Loucy (cell line): ENCODE results near the gene CPED1.

Experiments
- H2AFZ ChIP-seq: fragments of 200-600 bp; sonication (generic); 2 replicates; pipeline ENCODE4 v1.6.0; 2016; ENCODE audit warnings: antibody characterized with exemption, mild to moderate bottlenecking, low read length, moderate library complexity
- H3F3A ChIP-seq: fragments of 200-600 bp; 2 replicates; pipeline ENCODE4 v1.6.0; 2016; ENCODE audit warnings: antibody characterized with exemption, low read depth, mild to moderate bottlenecking
- H3K27me3 ChIP-seq: fragments of 200-600 bp; sonication (generic); 2 replicates; pipeline ENCODE4 v1.6.1; 2014; ENCODE audit warnings: low read length, mild to moderate bottlenecking; ENCODE audit not compliant: insufficient read depth, poor library complexity, severe bottlenecking
- H3K36me3 ChIP-seq: fragments of 200-600 bp; sonication (generic); 2 replicates; pipeline ENCODE4 v1.6.1; 2016; ENCODE audit warnings: low read length; ENCODE audit not compliant: insufficient read depth
- H3K4me1 ChIP-seq: fragments of 200-600 bp; sonication (generic); 2 replicates; pipeline ENCODE4 v1.5.1; 2014; ENCODE audit warnings: low read length, mild to moderate bottlenecking; ENCODE audit not compliant: insufficient read depth, poor library complexity, severe bottlenecking
- H3K4me2 ChIP-seq: fragments of 200-600 bp; sonication (generic); 2 replicates; pipeline ENCODE4 v1.6.0; 2014; ENCODE audit warnings: antibody characterized with exemption, low read length, low read depth, mild to moderate bottlenecking; ENCODE audit not compliant: poor library complexity, severe bottlenecking
- H3K4me3 ChIP-seq: fragments of 200-600 bp; sonication (generic); 2 replicates; pipeline ENCODE4 v1.5.1; 2014; ENCODE audit warnings: low read length, mild to moderate bottlenecking, mixed read lengths; ENCODE audit not compliant: poor library complexity, severe bottlenecking
- H3K79me2 ChIP-seq: fragments of 200-600 bp; sonication (generic); 2 replicates; pipeline ENCODE4 v1.6.1; 2014; ENCODE audit warnings: low read length; ENCODE audit not compliant: insufficient read depth
- H3K9ac ChIP-seq: fragments of 200-600 bp; sonication (generic); 2 replicates; pipeline ENCODE4 v1.6.0; 2014; ENCODE audit warnings: mild to moderate bottlenecking, low read depth, low read length, moderate library complexity; ENCODE audit not compliant: poor library complexity, severe bottlenecking
- H3K9me2 ChIP-seq: fragments of 200-600 bp; sonication (generic); replicated peaks from 2 replicates; pipeline ENCODE4 v1.6.1; 2016; ENCODE audit warnings: low read depth, low read length, mixed read lengths
- H3K9me3 ChIP-seq: fragments of 200-600 bp; sonication (generic); 2 replicates; pipeline ENCODE4 v1.6.1; 2014; ENCODE audit warnings: mild to moderate bottlenecking, antibody characterized with exemption, low read length, low read depth; ENCODE audit not compliant: insufficient read depth
- H4K20me1 ChIP-seq: fragments of 200-600 bp; sonication (generic); 2 replicates; pipeline ENCODE4 v1.6.0; 2014; ENCODE audit warnings: antibody characterized with exemption, low read length, mild to moderate bottlenecking; ENCODE audit not compliant: insufficient read depth, poor library complexity, severe bottlenecking
- CTCF ChIP-seq: fragments of 200-600 bp; sonication (generic); conservative IDR thresholded peaks from 2 replicates; pipeline ENCODE4 v1.5.1; 2014; ENCODE audit warnings: mild to moderate bottlenecking, antibody characterized with exemption, low read length
- EZH2phosphoT487 ChIP-seq: fragments of 200-600 bp; IDR thresholded peaks from 2 replicates; pipeline ENCODE4 v1.6.1; 2018; ENCODE audit warnings: antibody characterized with exemption, mild to moderate bottlenecking, moderate library complexity, borderline replicate concordance

CPED1 gene

GRCh38 chr7:121015560-121015959 is 27.0 kb downstream of the CPED1 start:
- H3K27me3 ChIP-seq: no peaks in the 10 kb centered on the region
- no peak overlapping the region for H2AFZ ChIP-seq
- no peaks in the 10 kb centered on the region for H4K20me1 ChIP-seq
- H3K79me2 ChIP-seq: no peaks in the 10 kb centered on the region
- no peak overlapping the region for H3K4me2 ChIP-seq
- H3K36me3 ChIP-seq: no peaks in the 10 kb centered on the region
- TF ChIP-seq CTCF (no peak), EZH2phosphoT487 (no peak)
- no peaks in the 10 kb centered on the region for H3K4me1 ChIP-seq
- no peaks in the 10 kb centered on the region for H3F3A ChIP-seq
- no peaks in the 10 kb centered on the region for H3K9me3 ChIP-seq
- H3K9ac ChIP-seq: no peak overlapping the region
- H3K4me3 ChIP-seq: no peak overlapping the region
- H3K9me2 ChIP-seq: no peaks in the 10 kb centered on the region

GRCh38 chr7:121016966-121017365 is 28.5 kb downstream of the CPED1 start:
- no peaks in the 10 kb centered on the region for H3K9me3 ChIP-seq
- H2AFZ ChIP-seq: no peak overlapping the region
- no peaks in the 10 kb centered on the region for H3K27me3 ChIP-seq
- no peak overlapping the region for H3K9ac ChIP-seq
- no peaks in the 10 kb centered on the region for H4K20me1 ChIP-seq
- no peak overlapping the region for H3K4me3 ChIP-seq
- H3K36me3 ChIP-seq: no peaks in the 10 kb centered on the region
- TF ChIP-seq CTCF (no peak), EZH2phosphoT487 (no peak)
- no peaks in the 10 kb centered on the region for H3F3A ChIP-seq
- no peaks in the 10 kb centered on the region for H3K79me2 ChIP-seq
- no peaks in the 10 kb centered on the region for H3K4me1 ChIP-seq
- H3K4me2 ChIP-seq: no peak overlapping the region
- H3K9me2 ChIP-seq: no peaks in the 10 kb centered on the region

- Histone ChIP-seq H3K36me3 (no peaks in the 10 kb centered on the region), H3F3A (no peaks in the 10 kb centered on the region), H4K20me1 (no peaks in the 10 kb centered on the region), H3K9me2 (no peaks in the 10 kb centered on the region), H3K4me1 (no peaks in the 10 kb centered on the region), H2AFZ (no peak overlapping the region), H3K27me3 (no peaks in the 10 kb centered on the region), H3K9me3 (no peaks in the 10 kb centered on the region), H3K79me2 (no peaks in the 10 kb centered on the region), H3K4me3 (no peak overlapping the region), H3K4me2 (no peak overlapping the region), H3K9ac (no peak overlapping the region)
- TF ChIP-seq EZH2phosphoT487 (no peak), CTCF (no peak)
These were observed 29.1 kb downstream of the CPED1 start for GRCh38 chr7:121017586-121017985.
